Uterus (tissue), 2 donors: ENCODE measurements around the gene FAM117A.
A peak's percentile ranks its signal among the peaks of the same experiment; 100 is the strongest.

Experiments used
- POLR2A ChIP-seq, 2 donors: fragments of 450-650 bp; IDR thresholded peaks; one replicate each; pipeline ENCODE4 v1.6.1; 2016; ENCODE audit warnings: antibody characterized with exemption in 2 of 2, mild to moderate bottlenecking in 1 of 2, moderate library complexity in 1 of 2
- TF ChIP-seq, protein P1 (sequence below), 4 experiments: fragments of 200-600 bp in 2 of 4; fragments of 450-650 bp in 2 of 4; sonication (generic) in 2 of 4; IDR thresholded peaks; one replicate each; pipeline ENCODE4 v1.5.1; 2016 to 2019; ENCODE audit warnings: antibody characterized with exemption in 4 of 4, mild to moderate bottlenecking in 2 of 4, moderate library complexity in 1 of 4

GRCh38 chr17:49788478-49789242 is 24.7 kb upstream of the FAM117A start, which contains the start of gene KAT7:
- TF ChIP-seq, protein P1, sequence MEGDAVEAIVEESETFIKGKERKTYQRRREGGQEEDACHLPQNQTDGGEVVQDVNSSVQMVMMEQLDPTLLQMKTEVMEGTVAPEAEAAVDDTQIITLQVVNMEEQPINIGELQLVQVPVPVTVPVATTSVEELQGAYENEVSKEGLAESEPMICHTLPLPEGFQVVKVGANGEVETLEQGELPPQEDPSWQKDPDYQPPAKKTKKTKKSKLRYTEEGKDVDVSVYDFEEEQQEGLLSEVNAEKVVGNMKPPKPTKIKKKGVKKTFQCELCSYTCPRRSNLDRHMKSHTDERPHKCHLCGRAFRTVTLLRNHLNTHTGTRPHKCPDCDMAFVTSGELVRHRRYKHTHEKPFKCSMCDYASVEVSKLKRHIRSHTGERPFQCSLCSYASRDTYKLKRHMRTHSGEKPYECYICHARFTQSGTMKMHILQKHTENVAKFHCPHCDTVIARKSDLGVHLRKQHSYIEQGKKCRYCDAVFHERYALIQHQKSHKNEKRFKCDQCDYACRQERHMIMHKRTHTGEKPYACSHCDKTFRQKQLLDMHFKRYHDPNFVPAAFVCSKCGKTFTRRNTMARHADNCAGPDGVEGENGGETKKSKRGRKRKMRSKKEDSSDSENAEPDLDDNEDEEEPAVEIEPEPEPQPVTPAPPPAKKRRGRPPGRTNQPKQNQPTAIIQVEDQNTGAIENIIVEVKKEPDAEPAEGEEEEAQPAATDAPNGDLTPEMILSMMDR (IDR thresholded peaks at IDR 0.05): peak in 2 of 4 experiments; percentile 26 to 46
- peak; percentile 59 to 94 for TF ChIP-seq POLR2A (IDR thresholded peaks at IDR 0.05)
